ENCODE data around the gene TMC7.

- TF ChIP-seq EZH2phosphoT487 (IDR thresholded peaks at IDR 0.05; ENCODE audit: insufficient read depth, low read depth), result no peak
- TF ChIP-seq EZH2 (IDR thresholded peaks at IDR 0.05; ENCODE audit: insufficient read depth, poor library complexity, severe bottlenecking), result no peak
Observed at GRCh38 chr16:19017179-19017578, 33.4 kb downstream of the TMC7 start.

Measured in GM23248 (cell line).